SU-DHL-6 (cell line): ENCODE data around the gene VSTM2B.

Source experiments
- CTCF ChIP-seq: fragments of 200-600 bp; sonication (generic); IDR thresholded peaks from one replicate; pipeline ENCODE4 v1.5.1; 2017; ENCODE audit warnings: antibody characterized with exemption, mild to moderate bottlenecking, low read length, moderate library complexity; ENCODE audit not compliant: insufficient read depth, poor library complexity, severe bottlenecking
- EZH2phosphoT487 ChIP-seq: fragments of 200-600 bp; sonication (generic), shearing (Covaris generic); conservative IDR thresholded peaks from 2 replicates; pipeline ENCODE4 v1.6.1; 2018; ENCODE audit warnings: mild to moderate bottlenecking, antibody characterized with exemption, low read length, moderate library complexity, mixed read lengths

- TF ChIP-seq CTCF: no peak
- TF ChIP-seq EZH2phosphoT487: no peak
Measured at GRCh38 chr19:29528946-29529645, 3.3 kb downstream of the VSTM2B start.
